ENCODE measurements around the gene CYB5A.
A peak's percentile ranks its signal among the peaks of the same experiment; 100 is the strongest.

CYB5A gene

DNA sequence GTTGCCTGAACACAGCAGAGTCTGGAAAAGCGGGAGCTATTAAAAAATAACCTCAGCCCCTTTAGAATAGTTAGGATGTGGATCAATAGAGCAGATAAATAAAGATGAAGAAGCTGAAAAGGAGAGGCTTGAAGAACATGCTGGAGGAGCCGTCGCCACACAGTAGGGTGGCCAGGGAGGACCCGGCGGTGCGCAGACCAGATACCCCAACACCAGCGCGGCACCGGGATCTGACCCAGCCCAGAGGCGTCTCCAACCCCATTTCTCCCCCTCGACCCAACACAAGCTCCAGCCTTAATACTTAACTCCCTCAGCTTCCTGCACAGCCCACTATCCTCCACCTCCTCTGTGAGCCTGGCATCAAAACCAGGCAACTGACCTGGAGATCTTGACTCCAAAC, 16.0 kb downstream of the CYB5A start:
- DNase-seq = no peak

DNA sequence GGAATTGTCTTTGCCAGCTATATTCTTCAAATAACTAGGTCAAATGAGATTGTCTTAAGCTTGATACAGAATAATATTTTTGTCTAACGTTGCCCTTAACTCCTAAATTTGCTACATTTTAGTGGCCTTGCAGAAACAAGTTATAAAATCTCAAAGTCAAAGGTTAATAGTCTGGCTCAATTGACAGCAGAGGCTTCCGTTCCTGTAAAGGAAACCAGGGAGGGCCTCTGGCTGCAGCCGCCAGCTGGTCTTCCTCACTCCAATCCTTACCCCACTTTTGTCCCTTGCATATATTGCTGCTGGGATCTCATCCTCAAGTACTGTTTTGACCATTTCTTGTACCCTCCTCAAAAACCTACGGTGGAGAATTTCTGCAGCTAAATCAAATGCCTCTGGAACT, 17.1 kb downstream of the CYB5A start:
- DNase-seq = no peak

DNA sequence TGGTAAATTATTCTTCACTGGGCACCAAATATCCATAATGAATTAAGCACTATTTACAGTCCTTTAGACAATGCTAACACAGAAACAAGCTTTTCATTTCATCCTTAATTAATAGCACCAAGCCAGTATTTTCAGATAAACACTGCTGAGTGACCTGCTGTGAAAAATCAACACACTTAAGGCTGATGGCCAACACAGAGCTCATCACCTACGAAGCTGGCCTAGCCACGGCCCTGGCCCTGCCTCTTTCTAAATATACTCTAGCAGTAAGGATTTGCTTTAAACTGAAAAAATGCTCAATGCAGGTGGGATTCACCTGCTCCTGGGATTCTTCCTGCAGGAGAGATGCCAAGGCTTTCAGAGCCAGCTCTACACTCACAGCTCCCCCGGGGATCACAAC, 18.4 kb downstream of the CYB5A start:
- DNase-seq = peak; percentile 19

DNA sequence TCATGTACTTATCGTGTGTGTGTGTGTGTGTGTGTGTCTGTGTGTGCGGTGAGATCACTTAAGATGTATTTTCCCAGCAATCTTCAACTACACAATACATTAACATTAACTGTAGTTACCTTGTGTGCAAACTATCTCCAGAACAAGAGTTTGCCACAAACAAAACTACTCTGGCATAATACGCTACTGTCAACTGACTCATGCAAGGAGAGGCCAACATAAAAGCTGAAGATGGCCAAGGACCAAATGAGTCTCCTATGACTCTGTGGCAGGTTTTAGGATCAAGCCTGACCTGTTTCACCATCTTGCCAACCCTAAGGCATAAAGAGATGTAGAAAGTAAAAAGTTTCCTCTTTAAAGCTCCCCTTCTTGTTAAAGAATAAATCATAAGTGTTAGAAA, 20.1 kb downstream of the CYB5A start:
- DNase-seq = no peak

DNA sequence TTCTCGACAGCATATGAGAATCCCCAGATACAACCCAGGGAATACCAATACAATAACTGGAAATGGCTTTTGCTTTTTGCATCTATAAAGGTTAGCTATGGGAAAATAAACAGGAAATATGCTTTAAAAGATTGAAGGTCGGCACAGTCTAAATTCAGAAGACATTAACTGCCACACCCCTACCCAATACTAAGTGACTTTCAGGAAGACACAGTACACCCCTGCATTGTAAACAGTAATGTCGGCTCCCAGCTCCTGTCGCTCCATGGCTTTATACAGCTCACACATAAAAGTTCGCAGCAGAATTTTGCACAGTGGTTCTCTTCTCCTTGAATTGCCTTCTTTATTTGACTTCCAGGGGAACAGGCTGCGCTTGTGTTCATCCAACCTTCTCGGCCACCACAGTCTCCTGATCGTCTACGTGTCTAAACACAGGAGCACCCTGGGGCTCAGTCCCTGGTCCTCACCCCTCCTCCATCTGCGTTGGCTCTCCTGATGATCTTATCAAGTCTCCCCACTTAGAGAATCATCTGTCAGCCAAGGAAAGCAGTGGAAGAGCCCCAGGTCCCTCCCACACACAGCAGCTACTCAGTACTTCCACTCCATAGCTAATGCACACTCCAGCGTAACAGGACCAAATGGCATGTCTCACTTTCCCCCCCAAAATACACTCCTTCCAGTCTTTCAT, 22.7 kb downstream of the CYB5A start:
- no peak for DNase-seq

DNA sequence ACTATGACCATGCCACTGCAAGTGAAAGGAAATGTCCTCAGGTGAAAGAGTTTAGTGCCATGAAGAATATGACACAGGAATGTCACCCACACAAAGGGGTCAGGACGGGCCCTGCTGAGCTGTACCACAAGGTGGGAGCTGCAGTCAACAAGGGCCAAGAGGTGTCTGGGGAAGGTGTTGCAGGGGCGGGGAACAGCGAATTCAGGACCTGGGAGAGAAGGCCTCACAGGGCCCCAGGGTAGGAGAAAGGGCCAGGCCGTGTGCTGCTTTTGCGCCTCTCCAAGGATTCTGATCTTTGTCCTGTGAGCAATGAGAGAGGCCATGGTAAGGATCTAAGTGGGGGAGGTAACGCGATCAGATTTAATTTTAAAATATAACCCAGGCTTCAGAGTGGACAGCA, 23.6 kb downstream of the CYB5A start:
- DNase-seq = no peak

DNA sequence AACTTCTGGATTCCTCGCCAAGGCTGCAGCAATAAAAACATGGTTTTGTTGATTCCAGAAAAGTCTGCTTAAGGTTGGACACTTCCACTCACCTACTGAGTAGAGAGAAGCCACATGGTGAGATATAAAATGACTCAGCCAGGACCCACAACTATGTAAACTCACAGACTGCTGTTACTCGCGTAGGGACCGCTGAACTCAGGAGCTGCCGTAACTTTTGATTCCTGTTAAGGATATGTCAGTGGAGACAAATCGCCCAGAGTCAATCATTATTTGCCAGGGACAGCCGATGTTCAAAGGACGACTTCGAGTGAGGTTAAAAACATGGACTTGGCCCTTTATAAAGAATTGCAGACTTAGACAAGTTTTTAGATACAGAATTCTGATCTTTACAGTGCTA, 25.6 kb downstream of the CYB5A start:
- DNase-seq = no peak

DNA sequence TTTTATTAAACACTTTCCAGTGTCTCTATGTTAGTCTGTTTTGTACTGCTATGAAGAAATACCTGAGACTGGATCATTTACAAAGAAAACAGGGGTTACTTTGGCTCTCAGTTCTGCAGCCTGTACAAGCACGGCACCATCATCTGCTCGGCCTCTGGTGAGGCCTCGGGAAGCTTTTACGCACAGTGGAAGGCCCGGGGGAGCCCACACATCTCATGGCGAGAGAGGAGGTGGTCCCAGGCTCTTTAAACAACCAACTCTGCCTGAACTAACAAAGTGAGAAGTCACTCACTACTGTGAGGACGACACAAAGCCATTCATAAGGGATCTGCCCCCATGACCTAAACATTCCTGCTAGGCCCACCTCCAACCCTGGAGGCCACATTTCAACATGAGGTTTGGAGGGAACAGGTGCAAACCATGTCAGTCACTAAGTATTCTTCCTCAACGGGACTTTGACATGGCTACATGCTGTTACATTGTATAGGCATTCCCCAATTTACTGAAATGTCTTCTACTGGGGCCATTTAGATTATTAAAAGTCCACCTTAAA, 26.1 kb downstream of the CYB5A start:
- no peak for DNase-seq

DNA sequence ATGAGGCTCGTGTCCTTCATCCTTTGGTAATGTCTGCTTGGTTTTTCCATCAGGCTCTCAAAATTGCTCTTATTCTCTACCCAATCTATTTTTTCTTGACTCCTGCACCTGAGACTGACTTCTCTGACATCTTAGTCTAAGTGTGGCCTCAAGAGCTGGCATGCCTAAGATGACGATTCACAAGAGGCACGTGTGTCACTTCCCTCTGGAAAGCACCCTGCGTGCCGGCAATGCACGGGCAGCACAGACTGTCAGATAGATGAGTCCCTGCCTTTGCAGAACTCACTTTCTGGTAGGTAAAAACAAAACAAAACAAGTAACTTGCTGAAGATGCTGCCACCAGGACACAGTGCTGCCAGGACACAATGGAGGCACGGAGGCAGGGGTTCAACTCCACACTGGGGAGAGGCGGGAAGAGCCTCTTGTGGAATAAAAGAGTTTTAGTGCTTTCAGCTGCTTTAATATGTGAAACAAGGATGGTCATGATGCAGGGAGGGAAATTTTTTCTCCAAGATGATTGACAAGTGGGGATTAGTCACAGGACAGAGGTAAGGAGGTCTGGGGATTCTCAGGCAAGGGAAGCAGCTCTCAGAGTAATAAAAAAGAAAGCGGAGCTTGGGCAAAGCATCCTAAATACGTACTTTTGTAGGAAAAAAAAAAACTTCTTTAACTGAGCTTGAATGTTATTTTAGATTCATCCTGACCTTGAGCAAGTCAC, 27.3 kb downstream of the CYB5A start:
- no peak for DNase-seq

DNA sequence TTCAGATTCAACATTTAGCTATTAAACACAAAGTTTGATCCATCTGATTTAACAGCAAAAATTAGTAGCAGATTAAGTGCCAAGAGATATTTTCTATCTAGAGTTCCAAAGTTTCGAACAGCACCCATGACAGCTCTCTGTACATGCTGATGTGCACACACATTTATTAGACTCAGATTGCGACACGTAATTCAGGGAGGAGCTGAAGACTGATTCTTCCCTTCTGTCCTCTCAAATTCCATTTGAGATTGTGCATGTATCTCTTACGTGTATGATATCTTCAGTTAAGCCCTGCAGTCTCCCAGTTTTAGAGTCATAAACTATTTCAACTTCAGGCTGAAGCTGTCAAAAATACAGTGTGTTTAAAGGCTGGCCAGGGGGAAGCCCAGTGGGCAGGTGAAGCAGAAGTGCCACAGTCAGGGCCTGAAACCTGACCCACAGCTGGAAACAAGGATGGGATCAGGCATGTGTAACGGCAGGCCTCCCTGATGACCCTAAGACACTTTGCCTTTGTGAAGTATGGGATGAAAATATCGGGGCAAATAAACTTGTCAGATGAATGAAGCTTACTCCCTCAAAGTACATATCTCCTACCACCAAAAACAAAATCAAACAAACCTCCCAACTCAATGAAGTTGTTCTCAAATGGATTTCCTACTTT, 30.6 kb downstream of the CYB5A start:
- DNase-seq = no peak

DNA sequence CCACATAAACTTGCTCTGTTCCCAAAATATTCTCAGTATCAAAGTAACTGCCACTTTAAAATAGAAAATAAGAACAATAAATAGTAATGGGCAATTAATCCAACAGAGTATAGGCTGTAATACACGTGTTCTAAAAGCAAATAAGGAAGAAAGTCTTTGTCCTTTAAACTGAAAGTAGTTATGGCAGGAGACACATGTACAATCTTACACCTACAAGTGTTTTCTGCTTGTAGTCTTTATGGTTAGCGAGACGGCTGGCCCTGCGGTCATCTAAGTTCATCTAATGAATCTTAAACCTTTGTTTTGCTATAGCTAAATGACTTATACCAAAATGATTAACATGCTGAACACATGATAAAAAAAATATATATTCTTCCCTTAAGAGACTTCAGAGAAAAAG, 32.4 kb downstream of the CYB5A start:
- no peak for DNase-seq

DNA sequence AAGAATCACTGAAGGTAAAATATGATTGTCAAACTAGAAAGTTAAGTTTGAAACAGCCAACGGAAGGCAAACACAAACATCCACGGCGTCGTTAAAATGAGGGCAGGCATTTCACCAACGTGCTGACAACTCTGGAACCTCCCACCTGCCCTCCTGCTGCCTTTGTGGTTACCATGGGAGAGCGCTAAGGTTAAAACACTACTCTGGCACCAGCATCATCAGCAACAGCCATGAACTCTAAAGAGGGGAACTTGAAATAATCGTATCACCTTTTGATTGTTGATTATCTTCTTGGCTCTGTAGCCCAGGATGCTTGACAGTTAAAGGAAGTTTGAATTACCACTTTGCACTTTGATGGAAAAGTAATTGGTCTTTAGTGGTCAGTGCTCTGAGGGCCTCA, 34.7 kb downstream of the CYB5A start:
- DNase-seq = no peak

DNA sequence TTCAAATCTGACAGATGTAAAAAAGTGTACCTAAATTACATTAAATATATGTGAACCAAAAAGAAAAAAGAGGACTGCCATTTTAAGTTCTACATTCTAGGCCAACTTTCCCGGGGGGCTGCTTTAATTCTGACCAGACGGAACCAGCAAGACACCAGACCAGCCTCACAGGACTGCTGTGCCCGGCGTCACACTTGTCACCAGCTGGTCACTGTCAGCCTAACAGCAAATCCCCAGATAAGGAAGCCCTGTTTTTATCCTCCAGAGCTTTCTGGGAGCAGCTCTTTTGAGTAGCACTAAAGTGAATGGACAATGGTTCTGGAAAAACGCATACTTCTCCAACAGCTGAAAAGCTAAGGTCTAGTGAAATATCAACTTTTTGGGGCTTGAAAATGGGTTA, 35.6 kb downstream of the CYB5A start:
- no peak for DNase-seq

DNA sequence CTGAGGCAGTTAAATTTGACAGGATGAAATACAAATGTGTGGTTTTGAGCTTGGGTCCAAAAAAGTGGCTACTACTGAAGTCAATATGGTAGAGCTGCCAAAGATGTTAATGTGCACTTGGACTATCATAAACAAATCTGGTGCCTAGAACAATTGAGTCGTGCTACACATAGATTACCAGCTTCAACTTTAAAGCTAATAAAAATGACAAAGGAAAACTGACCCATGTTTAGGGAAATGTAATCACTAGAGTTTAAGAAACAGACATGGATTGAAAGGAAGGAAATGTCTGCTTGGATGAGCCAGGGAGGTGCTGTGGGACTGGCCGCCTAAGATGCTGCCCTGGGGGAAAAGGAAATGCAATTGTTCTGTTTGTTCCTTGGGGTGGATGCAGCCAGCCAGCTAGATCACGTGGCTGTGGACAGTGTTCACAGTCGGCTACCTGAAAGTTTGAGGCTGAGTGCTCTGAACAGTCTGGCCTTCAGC, 36.6 kb downstream of the CYB5A start:
- no peak for DNase-seq

DNA sequence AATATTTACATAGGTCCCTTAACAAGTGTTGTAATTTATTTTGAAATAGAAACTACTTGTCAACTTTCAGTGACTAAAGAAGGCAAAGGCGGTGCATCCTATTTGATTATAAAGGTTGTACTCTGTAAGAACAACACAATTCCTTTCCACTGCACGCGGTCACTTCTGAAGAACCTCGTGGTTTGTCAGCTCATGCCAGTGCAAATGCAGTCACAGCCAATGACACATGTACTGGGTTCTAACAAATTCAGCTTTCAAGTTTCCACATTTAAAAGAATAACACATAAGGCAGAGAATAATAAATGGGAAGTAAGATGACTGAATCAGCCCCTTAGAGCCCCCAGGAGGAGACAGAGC, 39.7 kb downstream of the CYB5A start:
- no peak for DNase-seq

DNA sequence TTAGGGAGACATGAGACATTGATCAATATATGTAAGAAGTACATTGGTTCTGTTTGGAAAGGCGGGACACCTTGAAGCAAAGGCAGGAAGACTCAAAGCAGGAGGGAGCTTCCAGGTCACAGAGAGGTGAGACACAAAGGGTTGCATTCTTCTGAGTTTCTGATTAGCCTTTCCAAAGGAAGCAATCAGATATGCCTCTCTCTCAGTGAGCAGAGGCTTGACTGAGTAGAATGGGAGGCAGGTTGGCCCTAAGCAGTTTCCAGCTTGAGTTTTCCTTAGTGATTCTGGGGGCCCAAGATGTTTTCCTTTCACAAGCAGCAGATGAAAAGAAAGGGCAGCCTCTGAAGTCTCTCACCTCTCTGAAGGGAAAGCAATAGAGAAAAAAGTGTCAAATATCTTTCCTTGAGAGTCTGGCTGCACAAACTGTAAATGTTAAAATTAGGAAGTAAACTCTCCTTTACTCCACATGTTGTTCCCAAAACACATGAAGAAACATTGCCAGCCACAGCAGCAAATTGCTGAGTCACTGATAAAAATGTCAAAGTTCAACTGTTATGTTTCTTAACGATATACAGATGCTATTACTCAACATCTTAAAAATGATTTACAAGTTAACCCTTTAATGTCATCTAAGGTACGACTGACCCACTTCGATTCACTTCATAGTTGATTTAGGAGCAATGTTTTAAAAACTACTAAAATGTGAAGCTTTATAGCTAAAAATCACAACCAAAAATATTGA, 40.3 kb downstream of the CYB5A start:
- DNase-seq = no peak

DNA sequence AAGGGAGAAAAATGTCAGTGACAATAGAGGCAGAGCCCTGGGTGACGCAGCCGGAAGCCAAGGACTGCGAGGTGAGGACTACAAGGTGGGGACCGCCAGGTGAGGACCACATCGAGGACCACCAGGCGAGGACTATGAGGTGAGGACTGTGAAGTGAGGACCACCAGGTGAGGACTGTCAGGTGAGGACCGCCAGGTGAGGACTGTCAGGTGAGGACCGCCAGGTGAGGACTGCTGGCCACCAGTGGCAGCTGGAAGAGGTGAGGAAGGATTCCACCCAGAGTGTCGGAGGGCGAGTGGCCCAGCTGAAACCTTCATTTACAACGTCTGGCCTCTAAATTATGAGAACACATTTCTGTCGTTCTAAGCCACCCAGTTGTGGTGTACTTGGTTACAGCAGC, 41.6 kb downstream of the CYB5A start:
- DNase-seq = no peak

DNA sequence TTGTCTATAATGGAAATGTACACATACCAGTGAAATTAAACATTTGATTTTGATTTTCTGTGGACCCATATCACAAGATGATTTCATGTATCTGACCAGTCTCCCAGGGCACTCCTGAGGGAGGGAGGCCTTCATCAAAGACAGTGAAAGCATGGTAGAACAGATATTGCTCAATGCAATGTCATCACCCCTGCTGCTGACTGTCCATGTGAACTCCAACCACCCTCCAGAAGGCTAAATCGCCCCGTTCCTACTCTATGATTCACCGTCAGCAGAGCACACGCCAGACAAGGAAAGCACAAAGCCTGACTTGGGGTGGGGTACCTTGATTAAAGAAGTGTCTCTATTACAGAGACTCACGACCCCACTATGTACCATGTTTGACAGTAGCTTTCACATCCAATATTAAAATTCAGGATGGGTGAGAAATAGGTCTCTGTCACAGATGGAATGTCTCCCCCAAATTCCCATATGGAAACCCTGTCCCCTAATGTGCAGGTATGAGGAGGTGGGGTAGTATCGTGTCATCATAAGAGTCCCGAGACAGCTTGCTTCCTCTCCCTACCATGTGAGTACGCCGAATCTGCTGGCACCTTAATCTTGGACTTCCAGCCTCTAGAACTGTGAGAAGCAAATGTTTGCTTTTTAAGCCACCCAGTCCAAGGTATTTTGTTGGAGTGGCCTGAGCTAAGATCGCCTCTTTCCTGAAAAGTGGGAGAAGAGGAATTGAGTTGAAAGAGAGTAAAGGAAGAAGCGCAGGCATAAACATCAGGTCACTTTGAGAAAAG, 42.4 kb downstream of the CYB5A start:
- DNase-seq = no peak

DNA sequence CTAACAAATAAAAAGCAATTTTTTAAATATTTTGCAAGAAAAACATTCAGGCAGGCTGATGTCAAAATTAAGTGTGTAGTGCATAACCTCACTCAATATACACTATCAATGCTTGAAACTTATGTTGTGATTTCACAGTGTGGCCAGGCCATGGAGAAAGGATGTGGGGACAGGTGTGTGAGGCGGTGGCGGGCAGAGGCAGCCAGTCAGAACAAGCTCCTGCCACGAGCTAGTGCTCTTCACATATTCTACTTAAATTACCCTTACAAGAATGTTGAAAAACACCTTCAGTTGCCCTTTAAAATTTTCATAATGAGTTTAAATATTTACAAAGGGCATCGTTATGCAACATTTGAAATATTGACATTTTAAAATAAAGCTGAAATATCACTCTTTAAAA, 43.2 kb downstream of the CYB5A start:
- no peak for DNase-seq

DNA sequence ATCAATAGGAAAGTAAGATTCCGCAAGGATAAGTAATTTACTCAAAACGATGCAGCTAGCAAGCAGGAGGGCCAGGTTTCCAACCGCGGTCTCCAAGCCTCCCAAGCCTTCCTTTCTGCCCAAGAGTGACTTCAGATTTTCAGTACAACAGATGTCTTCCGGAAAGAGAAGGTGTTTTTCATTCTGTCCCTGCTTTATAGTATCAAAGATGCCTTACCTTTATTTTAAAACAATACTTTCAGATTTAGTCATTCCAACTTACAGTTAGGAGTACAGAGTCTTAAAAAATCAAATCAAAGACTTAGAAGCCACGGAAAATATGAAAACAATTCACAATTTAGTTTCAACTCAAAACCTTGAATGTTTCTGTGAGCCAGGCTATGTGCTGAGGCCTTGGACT, 43.6 kb downstream of the CYB5A start:
- no peak for DNase-seq

DNA sequence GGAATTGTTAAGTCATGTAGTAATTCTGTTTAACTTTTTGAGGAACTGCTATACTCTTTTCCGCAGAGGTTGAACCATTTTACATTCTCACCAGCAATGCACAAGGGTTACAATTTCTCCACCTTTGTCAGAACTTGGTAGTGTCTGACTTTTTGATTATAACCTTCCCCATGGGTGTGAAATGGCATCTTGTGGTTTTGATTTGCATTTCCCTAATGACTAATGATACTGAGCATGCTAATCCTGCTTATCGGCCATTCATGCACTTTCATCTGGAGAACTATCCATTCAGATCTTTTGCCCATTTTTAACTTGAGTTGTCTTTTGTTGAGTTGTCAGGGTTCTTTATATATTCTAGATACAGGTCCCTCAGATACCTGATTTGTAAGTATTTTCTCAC, 47.2 kb downstream of the CYB5A start:
- no peak for DNase-seq

DNA sequence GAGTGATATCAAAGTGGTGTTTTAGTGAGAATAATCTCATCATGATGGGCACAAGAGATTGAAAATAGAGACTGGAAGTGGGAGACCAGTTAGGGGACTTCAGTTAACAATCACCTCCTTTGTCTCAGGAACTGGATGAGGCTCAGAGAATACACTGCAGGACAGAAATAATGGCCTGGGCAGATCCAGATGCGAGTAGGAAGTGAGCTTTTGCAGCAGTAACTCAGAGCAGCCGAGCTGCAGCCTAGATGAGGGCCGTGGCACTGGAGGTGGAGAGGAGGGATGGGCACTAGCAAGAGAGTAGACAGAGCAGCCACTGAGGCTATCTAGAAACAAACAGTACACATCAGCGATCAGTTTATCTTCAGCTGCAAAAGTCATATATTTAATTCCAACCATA, 48.6 kb downstream of the CYB5A start:
- DNase-seq = no peak
